PC-3 (cell line): Measurements from ENCODE around the gene SLC1A7. TPM values are rescaled to one million over a fixed set of nuclear protein-coding genes. Genes with fewer than 3 reads are reported as not detected.

ENCODE experiments used
- ATAC-seq: fragments of 200-7000 bp; cut with Tn5 transposase; 2 replicates; pipeline ENCODE4 v1.9.1; 2020; ENCODE audit warnings: mild to moderate bottlenecking, moderate library complexity
- BruUV-seq: library from RNA; stranded (reverse); fragments of 400-500 nt; replicated peaks from 2 replicates; lab custom pipeline; 2021; lab: Mats Ljungman, UMichigan
- CTCF ChIA-PET: fragments of 300-600 bp; sonication (Branson Sonifier 250); formaldehyde crosslinking; loops from one replicate; lab custom pipeline; 2022; ENCODE audit warnings: antibody characterized with exemption; lab: Charles Lee
- POLR2A ChIA-PET: fragments of 300-600 bp; sonication (Branson Sonifier 250); formaldehyde crosslinking; loops from one replicate; lab custom pipeline; 2022; ENCODE audit warnings: antibody characterized with exemption; ENCODE audit not compliant: unreplicated experiment; lab: Charles Lee
- DNase-seq: peaks from one replicate; pipeline ENCODE4 v3.0.0-alpha.2; 2015
- H2AFZ ChIP-seq: fragments of 300-600 bp; sonication (generic); 2 replicates; pipeline ENCODE4 v1.6.0; 2016; ENCODE audit warnings: antibody characterized with exemption, low read length
- H3F3A ChIP-seq: fragments of 300-600 bp; sonication (generic); one replicate; pipeline ENCODE4 v1.6.0; 2017; ENCODE audit warnings: antibody characterized with exemption, low read length, control low read depth, mild to moderate bottlenecking; ENCODE audit not compliant: unreplicated experiment
- H3K27ac ChIP-seq: fragments of 300-600 bp; sonication (generic); 2 replicates; pipeline ENCODE4 v1.5.1; 2016; ENCODE audit warnings: mild to moderate bottlenecking, low read length
- H3K27me3 ChIP-seq: fragments of 300-600 bp; sonication (generic); 2 replicates; pipeline ENCODE4 v1.6.1; 2016; ENCODE audit warnings: low read length, mixed read lengths
- H3K36me3 ChIP-seq: fragments of 300-600 bp; sonication (generic); 2 replicates; pipeline ENCODE4 v1.6.1; 2016; ENCODE audit warnings: low read depth, mixed run types, low read length, mixed read lengths
- H3K4me1 ChIP-seq: fragments of 300-600 bp; sonication (generic); 2 replicates; pipeline ENCODE4 v1.5.1; 2016; ENCODE audit warnings: low read length; ENCODE audit not compliant: insufficient read depth
- H3K4me2 ChIP-seq: fragments of 300-600 bp; sonication (generic); 2 replicates; pipeline ENCODE4 v1.6.0; 2016; ENCODE audit warnings: low read length
- H3K4me3 ChIP-seq: fragments of 300-600 bp; sonication (generic); 2 replicates; pipeline ENCODE4 v1.5.1; 2016; ENCODE audit warnings: mild to moderate bottlenecking, low read length, mixed read lengths
- H3K79me2 ChIP-seq: fragments of 300-600 bp; sonication (generic); 2 replicates; pipeline ENCODE4 v1.6.1; 2017; ENCODE audit warnings: low read length, mixed read lengths
- H3K9ac ChIP-seq: fragments of 300-600 bp; sonication (generic); 2 replicates; pipeline ENCODE4 v1.6.0; 2016; ENCODE audit warnings: mild to moderate bottlenecking, low read length
- H3K9me2 ChIP-seq: fragments of 300-600 bp; sonication (generic); replicated peaks from 2 replicates; pipeline ENCODE4 v1.6.1; 2016; ENCODE audit warnings: mixed run types, low read length, mixed read lengths
- H3K9me3 ChIP-seq: fragments of 300-600 bp; sonication (generic); 2 replicates; pipeline ENCODE4 v1.6.1; 2016; ENCODE audit warnings: low read length, mixed read lengths
- H4K20me1 ChIP-seq: fragments of 300-600 bp; sonication (generic); 2 replicates; pipeline ENCODE4 v1.6.1; 2016; ENCODE audit warnings: low read length, mixed read lengths
- CTCF ChIP-seq: fragments of 300-600 bp; sonication (generic); conservative IDR thresholded peaks from 2 replicates; pipeline ENCODE4 v1.5.1; 2017; ENCODE audit warnings: antibody characterized with exemption, low read depth, mild to moderate bottlenecking, low read length
- EZH2 ChIP-seq: fragments of 300-600 bp; sonication (generic); IDR thresholded peaks from one replicate; pipeline ENCODE4 v1.6.1; 2017; ENCODE audit warnings: antibody characterized with exemption, mild to moderate bottlenecking, low read length; ENCODE audit not compliant: unreplicated experiment
- EZH2phosphoT487 ChIP-seq: fragments of 300-600 bp; sonication (generic); IDR thresholded peaks from 2 replicates; pipeline ENCODE4 v1.6.1; 2018; ENCODE audit warnings: mild to moderate bottlenecking, antibody characterized with exemption, low read length, borderline replicate concordance
- intact Hi-C: fragments of 100-400 bp; cut with micrococcal nuclease; formaldehyde crosslinking; loops from 2 replicates; pipeline ENCODE4 v1.9.0; 2023
- total RNA-seq: library from RNA; depleted of rRNA; stranded (reverse); fragments of >200 nt; gene quantifications from 2 replicates; pipeline ENCODE4 v1.2.3, GENCODE V29; 2014

The SLC1A7 gene
- total RNA-seq, 1 experiment from 2014 or later = 0.26 TPM

GRCh38 chr1:53077599-53077965 is 64.9 kb downstream of the SLC1A7 start:
- no peaks in the 10 kb centered on the region for H3K79me2 ChIP-seq
- no peaks in the 10 kb centered on the region for H3K9me2 ChIP-seq
- H3K4me3 ChIP-seq = no peak overlapping the region
- no TSS peak for BruUV-seq
- intact Hi-C loops = no loop called here
- H3K27ac ChIP-seq = no peak overlapping the region
- no peak for TF ChIP-seq EZH2phosphoT487
- no peak for TF ChIP-seq EZH2
- TF ChIP-seq CTCF = no peak
- no peak overlapping the region for H3K9ac ChIP-seq
- ChIA-PET CTCF (no interaction called here), POLR2A (no interaction called here)
- no peaks in the 10 kb centered on the region for H3F3A ChIP-seq
- DNase-seq (no peak), ATAC-seq (no peak)
- H3K4me2 ChIP-seq = no peak overlapping the region
- H2AFZ ChIP-seq = no peak overlapping the region
- no peaks in the 10 kb centered on the region for H3K27me3 ChIP-seq
- H4K20me1 ChIP-seq = no peaks in the 10 kb centered on the region
- H3K9me3 ChIP-seq = no peaks in the 10 kb centered on the region
- no peaks in the 10 kb centered on the region for H3K36me3 ChIP-seq
- H3K4me1 ChIP-seq = no peaks in the 10 kb centered on the region

- H3F3A ChIP-seq = no peaks in the 10 kb centered on the region
- H3K9me3 ChIP-seq = no peaks in the 10 kb centered on the region
- intact Hi-C loops = no loop called here
- no peaks in the 10 kb centered on the region for H3K9me2 ChIP-seq
- no peaks in the 10 kb centered on the region for H3K27me3 ChIP-seq
- no peak overlapping the region for H3K27ac ChIP-seq
- no peak overlapping the region for H3K4me3 ChIP-seq
- POLR2A ChIA-PET = no interaction called here
- no peaks in the 10 kb centered on the region for H3K4me1 ChIP-seq
- H3K79me2 ChIP-seq = no peaks in the 10 kb centered on the region
- no peak for TF ChIP-seq EZH2
- TF ChIP-seq CTCF = no peak
- TF ChIP-seq EZH2phosphoT487 = no peak
- BruUV-seq = no TSS peak
- H3K9ac ChIP-seq = no peak overlapping the region
- DNase-seq (no peak), ATAC-seq (no peak)
- H2AFZ ChIP-seq = no peak overlapping the region
- no peak overlapping the region for H3K4me2 ChIP-seq
- CTCF ChIA-PET = no interaction called here
- no peaks in the 10 kb centered on the region for H3K36me3 ChIP-seq
- no peaks in the 10 kb centered on the region for H4K20me1 ChIP-seq
Observed at GRCh38 chr1:53076721-53077598, 65.5 kb downstream of the SLC1A7 start.

- H3K4me1 ChIP-seq = no peaks in the 10 kb centered on the region
- no peak overlapping the region for H3K27ac ChIP-seq
- no TSS peak for BruUV-seq
- POLR2A ChIA-PET = no interaction called here
- no peaks in the 10 kb centered on the region for H3K27me3 ChIP-seq
- H3K9ac ChIP-seq = no peak overlapping the region
- no peaks in the 10 kb centered on the region for H3K9me3 ChIP-seq
- H3K9me2 ChIP-seq = no peaks in the 10 kb centered on the region
- intact Hi-C loops = no loop called here
- H3K79me2 ChIP-seq = no peaks in the 10 kb centered on the region
- TF ChIP-seq EZH2 = no peak
- TF ChIP-seq EZH2phosphoT487 = no peak
- TF ChIP-seq CTCF = no peak
- CTCF ChIA-PET = no interaction called here
- no peak for DNase-seq
- H3K4me2 ChIP-seq = no peak overlapping the region
- no peaks in the 10 kb centered on the region for H3F3A ChIP-seq
- H3K4me3 ChIP-seq = no peak overlapping the region
- H4K20me1 ChIP-seq = no peaks in the 10 kb centered on the region
- H3K36me3 ChIP-seq = no peaks in the 10 kb centered on the region
- ATAC-seq = no peak
- no peak overlapping the region for H2AFZ ChIP-seq
Observed at GRCh38 chr1:53076165-53076564, 66.3 kb downstream of the SLC1A7 start.
